ENCODE results near the gene NCEH1. TPM values are rescaled to one million over a fixed set of nuclear protein-coding genes. Genes with fewer than 3 reads are reported as not detected.

The NCEH1 gene
- total and polyA plus RNA-seq, 12 donors: 8.7 to 66.4 (median 50.9) TPM

DNA sequence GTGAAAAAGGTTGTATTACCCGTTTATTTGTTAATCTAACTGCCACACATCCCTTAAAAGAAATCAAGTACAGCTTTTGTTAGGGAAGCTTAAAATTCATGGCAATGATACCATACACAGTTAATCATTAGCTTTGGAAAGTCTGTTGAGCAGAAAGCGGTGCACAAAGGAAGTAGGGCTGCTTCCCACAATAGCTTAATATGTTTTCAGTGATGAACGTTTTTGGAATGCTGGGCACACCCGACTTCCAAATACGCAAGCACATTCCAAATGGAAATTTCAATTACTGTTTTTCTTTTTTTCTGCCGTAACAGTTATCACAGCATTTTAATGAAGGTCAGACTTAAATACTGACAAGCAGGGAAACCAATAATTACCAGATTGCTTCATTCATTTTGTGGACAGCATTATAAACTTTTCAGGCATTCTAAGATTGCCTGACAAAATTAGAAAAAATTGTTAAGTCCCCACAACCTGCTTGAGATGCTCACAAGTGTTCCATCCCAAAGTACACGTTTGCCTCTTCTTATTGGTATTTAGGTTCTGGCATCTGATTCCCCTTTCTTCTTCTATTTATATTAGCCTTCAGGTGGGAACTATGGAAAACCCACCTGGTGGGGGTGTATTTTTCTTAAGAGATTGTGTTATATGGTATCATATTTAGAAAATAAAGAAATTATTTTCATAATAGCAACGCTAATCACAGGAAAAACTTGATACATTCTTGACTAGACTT is 38.5 kb upstream of the NCEH1 start:
- 32 to 43% methylated on average over 8 of the region's 8 CpGs for WGBS, 2 donors
- Histone ChIP-seq H3K27me3 (no peaks in the 10 kb centered on the region), H3K4me3 (peak overlapping the region in 9 of 10 donors; percentile 32 to 87 (median 79)), H3K9me3 (no peaks in the 10 kb centered on the region), H3K27ac (peak overlapping the region in 9 of 10 donors; percentile 72 to 91 (median 85)), H3K4me1 (peaks cover 0 to 31% (median 19%) of the 10 kb centered on the region in 9 donors), H3K36me3 (no peaks in the 10 kb centered on the region)
- TF ChIP-seq, protein P1, sequence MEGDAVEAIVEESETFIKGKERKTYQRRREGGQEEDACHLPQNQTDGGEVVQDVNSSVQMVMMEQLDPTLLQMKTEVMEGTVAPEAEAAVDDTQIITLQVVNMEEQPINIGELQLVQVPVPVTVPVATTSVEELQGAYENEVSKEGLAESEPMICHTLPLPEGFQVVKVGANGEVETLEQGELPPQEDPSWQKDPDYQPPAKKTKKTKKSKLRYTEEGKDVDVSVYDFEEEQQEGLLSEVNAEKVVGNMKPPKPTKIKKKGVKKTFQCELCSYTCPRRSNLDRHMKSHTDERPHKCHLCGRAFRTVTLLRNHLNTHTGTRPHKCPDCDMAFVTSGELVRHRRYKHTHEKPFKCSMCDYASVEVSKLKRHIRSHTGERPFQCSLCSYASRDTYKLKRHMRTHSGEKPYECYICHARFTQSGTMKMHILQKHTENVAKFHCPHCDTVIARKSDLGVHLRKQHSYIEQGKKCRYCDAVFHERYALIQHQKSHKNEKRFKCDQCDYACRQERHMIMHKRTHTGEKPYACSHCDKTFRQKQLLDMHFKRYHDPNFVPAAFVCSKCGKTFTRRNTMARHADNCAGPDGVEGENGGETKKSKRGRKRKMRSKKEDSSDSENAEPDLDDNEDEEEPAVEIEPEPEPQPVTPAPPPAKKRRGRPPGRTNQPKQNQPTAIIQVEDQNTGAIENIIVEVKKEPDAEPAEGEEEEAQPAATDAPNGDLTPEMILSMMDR (IDR thresholded peaks at IDR 0.05): no peak
- intact Hi-C loops (cut with DNase I): loop anchor here in 2 of 10 donors (2.0 to 10.0 kb wide), 2 partner anchors 37 to 75 kb away; no protein-coding TSS in a partner anchor
- DNase-seq (peak in 1 of 2 donors; percentile 42), ATAC-seq (peak in 4 of 8 donors; percentile 30 to 57 (median 48))

DNA sequence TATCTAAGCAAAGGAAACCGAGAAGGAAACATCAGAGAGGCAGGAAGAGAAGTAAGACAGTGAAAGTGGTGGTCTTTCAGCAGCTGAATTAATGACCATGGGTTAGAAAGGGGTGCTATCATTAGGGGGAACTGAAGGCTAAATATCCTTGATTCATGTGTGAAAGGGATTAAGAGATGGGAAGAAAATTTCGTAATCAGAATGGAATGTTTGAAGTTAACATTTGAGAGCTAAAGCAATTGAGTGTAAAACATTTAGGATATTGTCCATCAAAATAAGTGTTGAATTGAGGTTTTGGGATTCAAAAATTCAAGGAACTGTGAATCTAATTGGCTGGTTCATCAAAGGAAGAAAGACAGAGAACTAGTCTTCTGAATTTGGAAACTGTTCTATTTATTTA is 35.6 kb upstream of the NCEH1 start:
- Histone ChIP-seq H3K27ac (no peak overlapping the region), H3K36me3 (no peaks in the 10 kb centered on the region), H3K4me1 (peaks cover 0 to 20% (median 15%) of the 10 kb centered on the region in 9 donors), H3K4me3 (no peak overlapping the region), H3K27me3 (no peaks in the 10 kb centered on the region), H3K9me3 (no peaks in the 10 kb centered on the region)
- TF ChIP-seq, protein P1 (IDR thresholded peaks at IDR 0.05): no peak
- DNase-seq (no peak), ATAC-seq (no peak)
- intact Hi-C loops (cut with DNase I): loop anchor here in 1 of 10 donors (10.0 kb wide), 1 partner anchor 72 kb away; no protein-coding TSS in a partner anchor
- WGBS, 2 donors: 61 to 70% methylated on average over 2 of the region's 2 CpGs

DNA sequence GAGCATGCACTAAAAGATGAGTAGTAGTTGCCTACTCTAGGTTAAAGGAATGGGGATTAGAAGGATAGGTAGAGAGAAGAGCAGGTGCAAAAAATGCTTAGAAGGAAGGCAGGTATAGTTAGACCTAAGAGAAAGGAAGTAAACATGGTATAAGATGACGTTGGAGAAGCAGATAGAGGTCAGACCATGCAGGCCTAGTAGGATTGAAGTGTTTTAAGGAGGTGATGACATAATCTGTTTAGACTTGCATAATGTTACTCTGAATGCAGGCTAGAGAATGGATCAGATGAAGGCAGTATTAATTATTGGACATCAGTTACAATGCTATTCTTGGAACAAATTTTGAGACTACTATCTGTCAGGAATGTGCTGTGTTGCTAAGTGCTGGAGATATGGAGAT is 28.6 kb upstream of the NCEH1 start:
- ATAC-seq (no peak), DNase-seq (no peak)
- TF ChIP-seq, protein P1 (IDR thresholded peaks at IDR 0.05): no peak
- Histone ChIP-seq H3K27me3 (no peaks in the 10 kb centered on the region), H3K4me3 (no peak overlapping the region), H3K36me3 (no peaks in the 10 kb centered on the region), H3K9me3 (no peaks in the 10 kb centered on the region), H3K4me1 (no peaks in the 10 kb centered on the region), H3K27ac (no peak overlapping the region)
- 21 to 29% methylated on average over 1 of the region's 1 CpG for WGBS, 2 donors
- intact Hi-C loops (cut with DNase I): no loop called here

DNA sequence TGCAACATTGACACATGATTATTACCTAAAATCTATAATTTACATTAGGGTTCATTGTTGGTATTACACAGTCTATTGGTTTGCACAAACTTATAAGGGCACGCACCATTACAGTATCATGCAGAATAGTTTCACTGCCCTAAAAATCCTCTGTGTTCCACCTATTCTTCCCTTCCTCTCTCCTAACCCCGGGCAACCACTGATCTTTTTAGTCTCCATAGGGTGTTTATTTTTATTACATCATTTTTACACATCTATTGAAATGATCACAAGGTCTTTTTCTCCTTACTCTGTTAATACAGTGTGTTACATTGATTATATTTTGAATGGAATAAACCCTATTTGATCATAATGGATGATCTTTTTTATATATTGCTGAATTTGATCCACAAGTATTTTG is 24.1 kb upstream of the NCEH1 start:
- H3K27ac ChIP-seq: no peak overlapping the region
- ATAC-seq: no peak
- 89 to 97% methylated on average over 2 of the region's 2 CpGs for WGBS, 2 donors
- no peak for DNase-seq
- no peaks in the 10 kb centered on the region for H3K9me3 ChIP-seq
- no peaks in the 10 kb centered on the region for H3K27me3 ChIP-seq
- no peak overlapping the region for H3K4me3 ChIP-seq
- H3K4me1 ChIP-seq: no peaks in the 10 kb centered on the region
- intact Hi-C loops (cut with DNase I): no loop called here
- TF ChIP-seq, protein P1 (IDR thresholded peaks at IDR 0.05): no peak
- no peaks in the 10 kb centered on the region for H3K36me3 ChIP-seq

Measured in heart right ventricle (tissue), 16 donors.